ENCODE results near the gene SHOC2. TPM values are rescaled to one million over a fixed set of nuclear protein-coding genes. Genes with fewer than 3 reads are reported as not detected.

Gene SHOC2
- total and polyA plus RNA-seq, 2 experiments from 2014 or later = 23.3 to 33.3 TPM

DNA sequence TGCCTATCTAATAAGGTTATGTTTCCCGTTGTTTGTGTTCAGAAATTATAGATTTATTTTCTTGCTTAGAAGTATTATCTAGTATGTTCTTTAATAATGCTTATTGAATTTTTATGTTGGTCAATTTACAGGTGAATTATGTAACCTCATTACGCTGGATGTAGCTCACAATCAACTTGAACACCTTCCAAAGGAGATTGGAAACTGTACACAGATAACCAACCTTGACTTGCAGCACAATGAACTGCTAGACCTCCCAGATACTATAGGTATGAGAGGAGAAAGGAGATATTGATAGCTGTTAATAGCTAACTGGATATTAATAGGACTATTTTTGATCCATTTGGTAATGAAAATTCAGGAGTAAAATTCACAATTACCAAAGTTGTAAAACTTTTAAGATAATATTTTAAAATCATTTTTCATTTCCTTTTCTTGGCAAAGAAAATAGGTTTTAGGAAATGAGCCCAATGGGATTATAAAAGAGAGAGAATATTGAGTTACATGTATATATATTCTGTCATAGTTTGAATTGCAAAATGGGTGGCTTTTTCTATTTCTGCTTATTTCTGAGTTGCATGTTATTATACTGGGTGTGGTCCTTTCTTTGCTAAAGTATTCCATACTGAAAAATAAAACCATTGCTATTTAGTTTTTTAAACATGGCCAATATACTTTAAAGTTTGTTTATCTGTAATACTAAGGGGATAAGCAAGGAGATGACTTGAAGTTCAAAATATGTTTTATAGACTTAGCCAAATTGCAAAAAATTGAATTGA lies 66.3 kb downstream of the SHOC2 start (continued):
- TF ChIP-seq, protein P1, sequence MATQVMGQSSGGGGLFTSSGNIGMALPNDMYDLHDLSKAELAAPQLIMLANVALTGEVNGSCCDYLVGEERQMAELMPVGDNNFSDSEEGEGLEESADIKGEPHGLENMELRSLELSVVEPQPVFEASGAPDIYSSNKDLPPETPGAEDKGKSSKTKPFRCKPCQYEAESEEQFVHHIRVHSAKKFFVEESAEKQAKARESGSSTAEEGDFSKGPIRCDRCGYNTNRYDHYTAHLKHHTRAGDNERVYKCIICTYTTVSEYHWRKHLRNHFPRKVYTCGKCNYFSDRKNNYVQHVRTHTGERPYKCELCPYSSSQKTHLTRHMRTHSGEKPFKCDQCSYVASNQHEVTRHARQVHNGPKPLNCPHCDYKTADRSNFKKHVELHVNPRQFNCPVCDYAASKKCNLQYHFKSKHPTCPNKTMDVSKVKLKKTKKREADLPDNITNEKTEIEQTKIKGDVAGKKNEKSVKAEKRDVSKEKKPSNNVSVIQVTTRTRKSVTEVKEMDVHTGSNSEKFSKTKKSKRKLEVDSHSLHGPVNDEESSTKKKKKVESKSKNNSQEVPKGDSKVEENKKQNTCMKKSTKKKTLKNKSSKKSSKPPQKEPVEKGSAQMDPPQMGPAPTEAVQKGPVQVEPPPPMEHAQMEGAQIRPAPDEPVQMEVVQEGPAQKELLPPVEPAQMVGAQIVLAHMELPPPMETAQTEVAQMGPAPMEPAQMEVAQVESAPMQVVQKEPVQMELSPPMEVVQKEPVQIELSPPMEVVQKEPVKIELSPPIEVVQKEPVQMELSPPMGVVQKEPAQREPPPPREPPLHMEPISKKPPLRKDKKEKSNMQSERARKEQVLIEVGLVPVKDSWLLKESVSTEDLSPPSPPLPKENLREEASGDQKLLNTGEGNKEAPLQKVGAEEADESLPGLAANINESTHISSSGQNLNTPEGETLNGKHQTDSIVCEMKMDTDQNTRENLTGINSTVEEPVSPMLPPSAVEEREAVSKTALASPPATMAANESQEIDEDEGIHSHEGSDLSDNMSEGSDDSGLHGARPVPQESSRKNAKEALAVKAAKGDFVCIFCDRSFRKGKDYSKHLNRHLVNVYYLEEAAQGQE (IDR thresholded peaks at IDR 0.05; ENCODE audit: unreplicated experiment) = no peak
- TF ChIP-seq ZNF114 (CRISPR knock-in tag; IDR thresholded peaks at IDR 0.05) (no peak), ZNF462 (CRISPR knock-in tag; IDR thresholded peaks at IDR 0.05) (no peak), ZNF331 (CRISPR knock-in tag; IDR thresholded peaks at IDR 0.05; ENCODE audit: low read depth) (no peak)

DNA sequence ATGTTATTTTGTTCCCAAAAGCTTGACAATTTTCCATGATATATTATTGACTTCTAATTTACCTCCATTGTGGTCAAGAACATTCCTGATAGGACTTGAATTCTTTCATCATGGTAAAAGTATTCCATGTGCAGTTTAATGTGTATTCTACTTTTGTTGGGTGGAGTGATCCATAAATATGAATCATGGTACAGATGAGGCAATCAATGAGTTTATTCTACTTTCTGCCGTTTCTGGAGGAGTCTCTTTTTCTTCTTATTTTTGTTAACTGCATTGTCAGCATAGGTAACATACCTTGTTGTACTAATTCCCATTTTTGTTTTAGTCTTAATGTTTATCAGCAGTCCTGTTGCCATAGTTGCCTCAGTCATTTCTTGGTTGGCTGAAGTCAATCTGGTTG lies 69.6 kb downstream of the SHOC2 start:
- Histone ChIP-seq H3K79me2 (replicated peaks; ENCODE audit: insufficient read depth) (peaks cover 32% of the 10 kb centered on the region), H3K9me2 (ENCODE audit: insufficient read depth) (no peaks in the 10 kb centered on the region), H2AFZ (no peak overlapping the region), H3K27me3 (ENCODE audit: insufficient read depth) (no peaks in the 10 kb centered on the region), H4K20me1 (replicated peaks; ENCODE audit: insufficient read depth) (no peaks in the 10 kb centered on the region), H3K36me3 (ENCODE audit: insufficient read depth) (no peaks in the 10 kb centered on the region), H3K4me1 (ENCODE audit: insufficient read depth) (no peaks in the 10 kb centered on the region), H3K27ac (ENCODE audit: low read depth) (no peak overlapping the region), H3K4me2 (no peak overlapping the region), H3K4me3 (no peak overlapping the region), H3F3A (replicated peaks; ENCODE audit: low read depth) (no peaks in the 10 kb centered on the region)
- peaks cover 12% of the 10 kb centered on the region for H3K36me3 Mint-ChIP-seq (ENCODE audit: low read depth)
- ATAC-seq = no peak
- H3K9me3 Mint-ChIP-seq = no peaks in the 10 kb centered on the region
- H3K4me1 Mint-ChIP-seq = no peaks in the 10 kb centered on the region
- H3K4me3 Mint-ChIP-seq = no peak overlapping the region
- no peak overlapping the region for H3K27ac Mint-ChIP-seq
- no peaks in the 10 kb centered on the region for H3K27me3 Mint-ChIP-seq (ENCODE audit: insufficient read depth, low read depth, poor library complexity)
- no peak for DNase-seq (ENCODE audit: low spot score)
- TF ChIP-seq, protein P2, sequence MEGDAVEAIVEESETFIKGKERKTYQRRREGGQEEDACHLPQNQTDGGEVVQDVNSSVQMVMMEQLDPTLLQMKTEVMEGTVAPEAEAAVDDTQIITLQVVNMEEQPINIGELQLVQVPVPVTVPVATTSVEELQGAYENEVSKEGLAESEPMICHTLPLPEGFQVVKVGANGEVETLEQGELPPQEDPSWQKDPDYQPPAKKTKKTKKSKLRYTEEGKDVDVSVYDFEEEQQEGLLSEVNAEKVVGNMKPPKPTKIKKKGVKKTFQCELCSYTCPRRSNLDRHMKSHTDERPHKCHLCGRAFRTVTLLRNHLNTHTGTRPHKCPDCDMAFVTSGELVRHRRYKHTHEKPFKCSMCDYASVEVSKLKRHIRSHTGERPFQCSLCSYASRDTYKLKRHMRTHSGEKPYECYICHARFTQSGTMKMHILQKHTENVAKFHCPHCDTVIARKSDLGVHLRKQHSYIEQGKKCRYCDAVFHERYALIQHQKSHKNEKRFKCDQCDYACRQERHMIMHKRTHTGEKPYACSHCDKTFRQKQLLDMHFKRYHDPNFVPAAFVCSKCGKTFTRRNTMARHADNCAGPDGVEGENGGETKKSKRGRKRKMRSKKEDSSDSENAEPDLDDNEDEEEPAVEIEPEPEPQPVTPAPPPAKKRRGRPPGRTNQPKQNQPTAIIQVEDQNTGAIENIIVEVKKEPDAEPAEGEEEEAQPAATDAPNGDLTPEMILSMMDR (conservative IDR thresholded peaks at IDR 0.05; ENCODE audit: low read depth in 2 of 2) = no peak
- TF ChIP-seq ZNF114 (CRISPR knock-in tag; IDR thresholded peaks at IDR 0.05) (no peak), POLR2AphosphoS5 (IDR thresholded peaks at IDR 0.05; ENCODE audit: low read depth) (no peak), CREB1 (CRISPR knock-in tag; IDR thresholded peaks at IDR 0.05; ENCODE audit: low read depth) (no peak)
- TF ChIP-seq, protein P3, sequence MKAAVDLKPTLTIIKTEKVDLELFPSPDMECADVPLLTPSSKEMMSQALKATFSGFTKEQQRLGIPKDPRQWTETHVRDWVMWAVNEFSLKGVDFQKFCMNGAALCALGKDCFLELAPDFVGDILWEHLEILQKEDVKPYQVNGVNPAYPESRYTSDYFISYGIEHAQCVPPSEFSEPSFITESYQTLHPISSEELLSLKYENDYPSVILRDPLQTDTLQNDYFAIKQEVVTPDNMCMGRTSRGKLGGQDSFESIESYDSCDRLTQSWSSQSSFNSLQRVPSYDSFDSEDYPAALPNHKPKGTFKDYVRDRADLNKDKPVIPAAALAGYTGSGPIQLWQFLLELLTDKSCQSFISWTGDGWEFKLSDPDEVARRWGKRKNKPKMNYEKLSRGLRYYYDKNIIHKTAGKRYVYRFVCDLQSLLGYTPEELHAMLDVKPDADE (IDR thresholded peaks at IDR 0.05) = no peak
